ENCODE data around the gene CPHXL2.

CPHXL2 gene

GRCh38 chr16:75676909-75677308 is at the start of gene CPHXL2:
Gene CPHXL2 (minus strand): TSS chr16:75677009. CDS start chr16:75676999, 10 bp downstream.
- no peak for DNase-seq (ENCODE audit: low read depth)

- DNase-seq (ENCODE audit: low read depth) = no peak
These were observed 49.6 kb upstream of the CPHXL2 start, which contains the start of gene CPHXL for GRCh38 chr16:75726390-75726789. Gene CPHXL (minus strand): TSS chr16:75726490. CDS start chr16:75726442, 48 bp downstream.

- no peak for DNase-seq (ENCODE audit: low read depth)
These were observed 41.6 kb upstream of the CPHXL2 start for GRCh38 chr16:75718452-75718851.

GRCh38 chr16:75714661-75715060 is 37.9 kb upstream of the CPHXL2 start:
- DNase-seq (ENCODE audit: low read depth) = no peak

- DNase-seq (ENCODE audit: low read depth) = no peak
These were observed 33.5 kb upstream of the CPHXL2 start for GRCh38 chr16:75710344-75710743.

- DNase-seq (ENCODE audit: low read depth) = peak; percentile 8
These were observed 26.5 kb upstream of the CPHXL2 start for GRCh38 chr16:75703306-75703705.

GRCh38 chr16:75702242-75702641 is 25.4 kb upstream of the CPHXL2 start:
- DNase-seq (ENCODE audit: low read depth) = no peak

GRCh38 chr16:75701361-75701760 is 24.6 kb upstream of the CPHXL2 start, which contains the start of gene DUXB:
Gene DUXB (minus strand): TSS chr16:75701461. CDS start chr16:75701418, 43 bp downstream.
- no peak for DNase-seq (ENCODE audit: low read depth)

- DNase-seq (ENCODE audit: low read depth) = no peak
These were observed 20.8 kb upstream of the CPHXL2 start for GRCh38 chr16:75697571-75697970.

- no peak for DNase-seq (ENCODE audit: low read depth)
These were observed 18.9 kb upstream of the CPHXL2 start for GRCh38 chr16:75695708-75696107.

- DNase-seq (ENCODE audit: low read depth) = no peak
These were observed 10.6 kb upstream of the CPHXL2 start for GRCh38 chr16:75687361-75687760.

GRCh38 chr16:75682308-75682707 is 5.5 kb upstream of the CPHXL2 start:
- DNase-seq (ENCODE audit: low read depth) = no peak

GRCh38 chr16:75679366-75679765 is 2.6 kb upstream of the CPHXL2 start:
- no peak for DNase-seq (ENCODE audit: low read depth)

- no peak for DNase-seq (ENCODE audit: low read depth)
These were observed 9.3 kb downstream of the CPHXL2 start for GRCh38 chr16:75667503-75667902.

GRCh38 chr16:75660726-75661302 is 16.0 kb downstream of the CPHXL2 start:
- no peak for DNase-seq (ENCODE audit: low read depth)

GRCh38 chr16:75660321-75660720 is 16.5 kb downstream of the CPHXL2 start:
- DNase-seq (ENCODE audit: low read depth) = no peak

GRCh38 chr16:75658175-75658574 is 18.6 kb downstream of the CPHXL2 start:
- DNase-seq (ENCODE audit: low read depth) = no peak

GRCh38 chr16:75653922-75654321 is 22.9 kb downstream of the CPHXL2 start:
- no peak for DNase-seq (ENCODE audit: low read depth)

- DNase-seq (ENCODE audit: low read depth) = peak; percentile 28
These were observed 28.3 kb downstream of the CPHXL2 start for GRCh38 chr16:75648265-75649076.

GRCh38 chr16:75647492-75648264 is 29.1 kb downstream of the CPHXL2 start, which contains the start of the genes KARS1 and TERF2IP:
Gene KARS1 (minus strand): TSS chr16:75647665. CDS start chr16:75647639, 26 bp downstream.
Gene TERF2IP (plus strand): TSS chr16:75647773. CDS start chr16:75647883, 110 bp downstream.
- peak; percentile 68 for DNase-seq (ENCODE audit: low read depth)

GRCh38 chr16:75647112-75647491 is 29.7 kb downstream of the CPHXL2 start:
- DNase-seq (ENCODE audit: low read depth) = no peak

GRCh38 chr16:75644240-75645012 is 32.4 kb downstream of the CPHXL2 start:
- DNase-seq (ENCODE audit: low read depth) = no peak

All from non-pigmented ciliary epithelial cell (primary cell).